NOMO-1 treated with dmso at 0.1 percent for 144 hours (cell line): ENCODE results near the gene XYLT2.
A peak's percentile ranks its signal among the peaks of the same experiment; 100 is the strongest.

Source experiments
- DNase-seq: peaks from one replicate; lab custom pipeline; 2025; ENCODE audit not compliant: unreplicated experiment; lab: John Stamatoyannopoulos, UW

Gene XYLT2

DNA sequence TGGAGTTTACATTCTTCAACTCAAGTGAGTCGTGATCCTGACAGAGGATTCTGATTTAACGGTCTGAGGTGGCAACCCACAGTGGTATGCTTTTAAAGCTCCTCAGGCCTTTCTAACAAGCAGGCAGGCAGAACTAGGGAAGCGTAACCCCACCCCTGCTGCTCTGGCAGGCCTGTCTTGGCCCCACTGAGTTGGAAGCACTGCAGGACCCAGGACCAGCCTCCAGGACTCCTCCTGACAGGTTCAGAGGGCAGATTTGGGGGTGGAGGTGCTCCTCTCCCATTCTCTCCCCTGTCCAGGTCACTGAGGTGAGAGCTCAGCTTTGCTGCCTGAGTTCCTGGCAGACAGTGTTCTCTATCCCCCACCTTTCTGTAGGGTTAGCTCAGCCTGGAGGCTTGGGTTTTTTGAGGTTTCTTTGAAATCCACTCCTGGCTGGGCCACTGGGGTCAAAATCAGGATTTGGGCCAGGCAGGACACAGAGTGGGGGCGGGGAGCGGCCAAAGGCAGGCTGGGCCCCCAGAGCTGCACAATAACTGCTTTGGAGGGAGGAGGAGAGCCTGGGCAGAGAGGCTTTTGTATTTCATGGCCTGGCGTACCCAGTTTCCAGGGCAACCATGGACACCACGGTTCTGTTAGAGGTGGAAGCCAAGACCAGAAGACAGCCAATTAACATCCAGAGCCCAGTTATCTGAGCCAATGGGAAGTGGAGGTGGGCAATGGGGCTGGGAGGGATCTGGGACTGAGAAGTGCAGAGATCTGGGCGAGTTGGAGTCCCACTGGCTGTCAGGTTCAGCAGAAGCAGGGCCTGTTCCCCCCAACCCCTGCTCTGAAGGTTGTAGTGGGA is 17.5 kb downstream of the XYLT2 start:
- DNase-seq = no peak

DNA sequence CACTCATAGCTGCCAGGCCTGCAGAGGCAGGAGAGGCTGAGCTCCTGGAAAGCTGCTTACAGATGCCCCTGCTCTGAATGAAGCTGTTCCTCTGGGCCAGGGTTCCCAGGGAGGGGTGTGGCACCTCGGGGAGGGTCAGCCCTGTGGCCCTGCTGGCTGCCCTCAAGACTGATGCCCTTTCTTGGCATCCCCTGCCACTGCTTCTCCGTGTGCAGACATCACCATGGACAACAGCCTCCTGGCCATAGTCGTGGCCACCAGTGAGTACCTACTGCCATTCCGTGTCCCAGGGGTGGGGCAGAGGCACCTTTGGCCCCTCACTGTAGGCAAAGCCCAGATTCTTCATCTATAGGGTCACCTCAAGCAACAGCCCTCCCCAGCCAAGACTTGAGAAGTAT is 18.1 kb downstream of the XYLT2 start:
- no peak for DNase-seq

DNA sequence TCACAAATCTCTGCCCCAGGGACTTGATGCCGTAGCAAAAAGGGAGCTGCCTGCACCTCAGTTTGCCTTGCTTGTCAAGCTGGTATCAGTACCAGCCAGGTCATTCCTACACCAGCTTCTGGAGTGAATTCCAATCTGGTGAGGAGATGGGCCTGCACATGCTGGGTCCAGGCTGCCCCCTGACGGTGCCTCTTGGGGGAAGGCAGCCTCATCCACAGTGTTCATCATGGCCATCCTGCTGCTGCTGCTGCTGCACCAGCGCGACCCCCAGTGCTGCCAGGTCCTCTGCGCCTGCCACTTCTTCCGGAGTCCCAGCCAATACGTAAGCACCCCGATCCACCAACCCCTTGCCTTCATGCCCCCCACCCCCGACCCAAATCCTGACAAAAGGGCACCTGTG is 18.8 kb downstream of the XYLT2 start:
- no peak for DNase-seq

DNA sequence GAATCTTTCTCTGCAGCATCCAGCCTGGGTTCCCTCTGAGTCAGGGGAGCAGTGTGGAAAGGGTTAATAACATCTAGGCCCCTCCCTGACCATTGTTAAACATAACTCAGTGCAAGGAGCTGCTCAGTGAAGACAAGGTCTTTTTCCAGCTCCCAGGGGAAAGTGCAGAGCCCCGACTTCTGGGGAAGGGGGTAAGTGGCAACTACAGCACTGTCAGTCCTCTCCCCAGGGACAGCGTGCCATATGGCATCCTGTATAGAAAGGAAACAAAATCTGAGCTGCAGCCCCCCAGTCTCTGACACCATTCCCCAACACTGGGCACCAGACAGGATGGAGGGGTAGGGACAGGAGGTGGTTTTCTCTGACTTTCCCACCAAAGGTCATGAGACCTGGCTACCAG is 19.2 kb downstream of the XYLT2 start:
- DNase-seq = no peak

DNA sequence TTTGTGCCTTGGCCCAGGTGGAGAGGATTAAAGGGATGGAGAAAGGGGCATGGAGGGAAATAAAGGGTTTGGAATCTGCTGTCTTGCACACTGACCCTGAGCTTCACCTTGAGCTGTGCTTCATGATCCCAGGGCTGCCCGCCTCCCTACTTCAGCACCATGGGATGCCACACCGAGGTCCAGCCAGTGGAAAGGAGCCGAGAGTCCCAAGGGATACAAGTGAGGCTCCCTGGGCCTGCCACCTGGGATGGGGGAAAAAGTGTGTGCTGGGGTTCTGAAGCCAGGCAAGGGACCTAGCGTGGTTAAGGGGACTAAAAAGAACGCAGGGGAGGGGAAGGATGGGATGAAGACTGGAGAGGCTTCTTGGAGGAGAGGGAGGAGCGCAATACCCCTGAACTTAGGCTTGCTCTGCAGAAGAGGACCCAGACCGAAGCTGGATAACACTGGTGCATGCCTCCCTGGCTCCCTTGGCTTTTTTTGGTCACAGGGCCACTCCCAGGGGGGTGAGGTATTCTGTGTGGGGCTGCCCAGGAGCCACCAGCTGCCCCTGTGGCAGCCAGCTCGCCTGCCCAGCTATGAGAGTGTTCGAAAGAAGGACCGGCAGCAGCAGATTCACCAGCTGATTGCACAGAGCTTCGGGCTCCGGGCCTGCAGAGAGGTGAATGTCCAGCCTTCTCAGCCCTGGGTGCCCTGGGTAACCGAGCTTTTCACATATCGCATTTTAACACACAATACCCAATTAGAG is 19.9 kb downstream of the XYLT2 start:
- no peak for DNase-seq

DNA sequence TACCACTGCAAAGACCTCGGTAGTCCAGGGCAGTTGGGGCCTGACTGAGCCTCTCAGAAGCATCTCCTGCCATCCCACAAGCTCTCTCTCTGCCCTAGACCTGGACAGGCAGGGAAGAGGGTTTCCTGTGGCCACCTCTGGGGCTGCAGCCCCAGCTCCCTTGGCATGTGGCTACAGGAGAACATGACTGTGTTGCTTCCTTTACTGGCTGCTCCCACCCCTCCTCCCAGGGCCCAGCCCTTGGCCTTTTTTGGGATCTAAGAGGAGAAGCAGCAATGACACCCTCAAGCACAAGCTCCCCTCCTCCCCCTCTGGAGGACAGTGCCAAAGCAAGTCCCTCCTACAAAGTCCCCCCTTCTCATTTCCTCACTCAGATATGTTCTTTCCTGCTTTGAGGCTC is 21.5 kb downstream of the XYLT2 start:
- DNase-seq = no peak

DNA sequence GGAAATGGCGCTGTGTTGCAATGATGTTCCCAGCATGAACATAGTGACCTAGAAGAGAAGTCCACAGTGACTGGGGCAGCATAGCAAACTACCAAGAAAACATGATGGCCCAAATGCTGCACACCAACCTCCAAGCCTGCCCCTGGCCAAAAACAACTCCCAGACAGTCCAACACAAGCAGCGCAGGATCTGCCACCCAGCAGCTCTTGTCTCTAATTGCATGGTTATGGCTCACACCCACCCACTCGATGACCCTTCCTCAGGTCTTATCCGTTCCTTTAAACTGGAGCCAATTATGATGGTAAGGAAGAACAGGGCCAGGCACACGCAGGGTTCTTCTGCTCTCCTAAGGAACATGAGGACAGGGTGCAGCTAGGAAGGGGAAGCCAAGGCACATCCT is 24.1 kb downstream of the XYLT2 start:
- no peak for DNase-seq

DNA sequence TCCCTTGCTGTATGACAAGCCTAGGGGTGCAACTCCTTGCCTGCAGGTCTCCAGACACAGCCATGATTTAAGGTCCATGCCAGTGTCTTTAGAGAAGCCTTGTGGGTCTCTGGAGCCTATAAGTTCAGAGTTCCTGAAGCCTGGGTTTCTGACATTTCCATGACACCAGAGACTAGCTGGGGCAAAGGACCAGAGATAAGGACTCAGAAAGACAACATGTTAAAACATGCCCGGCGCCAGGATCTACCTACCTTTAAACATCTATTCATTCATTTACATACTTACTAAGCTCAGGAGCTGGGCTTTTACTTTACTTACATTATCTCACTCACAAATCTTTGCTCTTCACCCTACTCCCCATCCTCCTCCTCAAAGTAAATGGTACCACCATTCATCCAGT is 25.6 kb downstream of the XYLT2 start:
- no peak for DNase-seq

DNA sequence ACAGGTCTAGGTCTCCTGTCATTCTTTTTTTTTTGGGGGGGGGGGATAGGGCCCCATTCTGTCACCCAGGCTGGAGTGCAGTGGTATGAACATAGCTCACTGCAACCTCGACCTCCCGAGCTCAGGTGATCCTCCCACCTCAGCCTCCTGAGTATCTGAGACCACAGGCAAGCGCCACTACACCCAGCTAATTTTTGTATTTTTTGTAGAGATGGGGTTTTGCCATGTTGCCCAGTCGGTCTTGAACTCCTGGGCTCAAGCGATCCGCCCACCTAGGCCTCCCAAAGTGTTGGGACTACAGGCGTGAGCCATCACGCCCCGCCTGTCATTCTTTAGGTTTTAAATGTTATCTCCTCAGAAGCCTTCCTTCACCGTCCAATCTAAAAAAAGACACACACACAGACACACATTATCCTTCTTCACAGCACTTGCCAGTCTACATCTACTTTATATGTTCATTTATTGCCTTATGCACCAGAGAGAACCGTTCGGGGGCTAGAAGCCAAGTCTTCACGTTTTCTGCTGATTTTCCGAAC is 26.4 kb downstream of the XYLT2 start:
- no peak for DNase-seq

DNA sequence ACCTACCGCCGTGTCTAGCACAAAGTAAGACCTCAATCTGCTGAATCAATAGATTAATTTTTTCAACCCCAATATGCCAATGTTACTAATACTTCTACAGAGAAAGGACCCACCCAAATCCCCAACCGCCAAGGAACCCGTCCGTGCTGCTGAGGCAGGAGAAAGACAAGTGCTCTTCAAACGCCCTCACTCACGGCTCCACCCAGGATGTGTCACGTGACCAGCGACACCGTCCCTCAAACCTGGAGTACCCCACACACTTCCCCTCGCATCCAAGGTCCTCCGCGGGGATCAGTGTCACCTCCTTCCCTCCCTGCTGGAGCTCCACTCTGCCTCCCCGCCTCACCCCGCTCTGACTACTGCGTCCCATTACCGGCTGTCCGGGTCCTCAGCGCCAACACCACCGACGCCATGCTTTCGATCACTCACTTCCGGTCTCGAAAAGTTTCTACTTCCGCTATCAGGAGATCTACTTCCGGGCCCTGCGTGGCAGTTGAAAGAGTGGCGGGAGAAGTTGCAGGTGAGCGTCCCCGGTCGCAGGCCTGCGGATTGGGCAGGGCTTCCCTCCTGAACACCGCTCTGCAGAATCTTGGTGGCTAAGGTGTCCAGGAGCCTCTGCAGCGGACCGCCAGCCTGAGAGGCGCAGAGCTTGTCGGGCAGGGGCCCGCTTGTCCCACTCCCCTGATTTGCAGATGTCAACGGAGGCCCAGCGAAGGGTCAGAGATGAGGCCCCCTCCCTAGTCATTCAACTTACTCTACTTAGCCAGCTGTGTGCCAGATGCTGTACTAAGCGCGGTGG is 27.0 kb downstream of the XYLT2 start, which contains the start of the genes EME1 and MRPL27:
Gene EME1, plus strand, starts transcription at position 472 of the 799 bp plus-strand sequence. CDS start 1,980 bp downstream, outside the sequence.
Gene MRPL27, minus strand, starts transcription at position 427 of the 799 bp plus-strand sequence. Its CDS starts 14 bp downstream, at position 413.
- peak; percentile 96 for DNase-seq

DNA sequence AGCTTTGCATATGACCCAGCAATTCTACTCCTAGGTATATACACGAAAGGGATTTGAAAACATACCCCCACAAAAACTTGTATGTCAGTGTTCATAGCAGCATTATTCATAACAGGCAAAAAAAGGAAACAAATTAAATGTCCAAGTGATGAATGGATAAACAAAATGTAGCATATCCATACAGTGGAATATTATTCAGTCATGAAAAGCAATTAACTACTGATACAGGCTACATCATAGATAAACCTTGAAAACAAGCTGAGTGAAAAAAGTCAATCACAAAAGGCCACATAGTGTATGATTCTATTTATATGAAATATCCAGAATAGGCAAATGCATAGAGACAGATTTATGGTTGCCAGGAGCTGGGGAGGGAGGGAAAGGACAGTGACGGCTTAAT is 27.8 kb downstream of the XYLT2 start:
- DNase-seq = no peak

DNA sequence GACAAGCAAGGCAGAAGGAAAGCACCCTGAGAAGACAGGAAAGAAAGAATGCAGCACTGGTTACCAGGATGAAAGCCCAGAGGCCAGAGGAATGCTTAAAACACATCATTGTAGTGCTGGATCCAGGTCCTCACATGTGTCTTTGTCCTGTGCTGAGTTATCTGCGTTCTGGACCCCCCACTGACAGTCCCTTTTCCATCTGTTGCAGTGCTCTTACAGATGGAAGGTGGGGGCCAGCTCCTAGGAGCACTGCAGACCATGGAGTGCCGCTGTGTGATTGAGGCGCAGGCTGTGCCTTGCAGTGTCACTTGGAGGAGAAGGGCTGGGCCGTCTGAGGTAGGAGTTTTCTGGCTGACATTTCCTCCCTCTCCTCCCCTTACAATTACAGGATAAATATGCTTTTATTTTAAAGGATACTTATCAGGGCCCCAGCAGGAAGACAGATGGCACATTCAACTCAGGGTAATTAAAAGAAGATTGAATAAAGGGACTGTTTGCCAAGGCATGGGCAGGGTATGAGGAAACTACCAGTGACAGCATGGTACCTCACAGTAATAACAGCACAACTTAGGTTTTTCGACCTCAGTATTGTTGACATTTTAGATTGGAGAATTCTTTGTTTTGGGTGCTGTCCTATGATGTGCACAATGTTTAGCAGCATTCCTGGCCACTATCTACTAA is 30.1 kb downstream of the XYLT2 start:
- DNase-seq = no peak

DNA sequence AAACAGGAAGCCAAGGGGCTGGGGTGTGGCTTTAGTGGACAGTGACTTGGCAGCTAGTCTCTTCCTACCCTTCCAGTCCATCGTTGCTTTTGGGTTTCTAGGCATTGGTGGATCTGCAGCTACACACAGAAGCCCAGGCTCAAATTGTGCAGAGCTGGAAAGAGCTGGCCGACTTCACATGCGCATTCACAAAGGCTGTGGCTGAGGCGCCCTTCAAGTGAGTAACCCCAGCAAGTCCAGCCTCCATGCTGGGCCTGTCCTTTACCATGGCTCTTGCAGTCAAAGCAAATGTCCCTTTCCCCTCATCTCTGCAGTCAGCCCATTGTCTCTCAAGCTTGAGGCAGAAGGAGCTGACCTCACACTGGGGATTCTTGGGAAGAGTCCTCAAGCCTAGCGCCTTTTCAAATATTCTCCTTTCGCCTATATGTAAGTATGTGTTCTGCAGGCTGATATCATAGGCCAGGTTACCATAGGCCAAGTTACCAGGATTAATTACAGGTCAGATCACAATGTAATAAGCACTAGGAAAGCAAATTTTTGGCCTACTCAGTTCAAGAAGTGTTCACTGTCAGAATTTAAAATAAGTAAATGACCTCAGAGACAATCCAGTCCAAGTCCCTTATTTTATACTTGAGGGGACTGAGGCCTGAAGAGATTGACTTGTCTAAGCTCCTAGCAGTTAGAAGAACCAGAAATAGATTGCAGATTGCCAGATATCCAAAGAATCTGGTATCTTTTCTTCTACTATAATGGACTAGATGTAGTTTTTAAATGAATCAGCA is 33.6 kb downstream of the XYLT2 start:
- no peak for DNase-seq

DNA sequence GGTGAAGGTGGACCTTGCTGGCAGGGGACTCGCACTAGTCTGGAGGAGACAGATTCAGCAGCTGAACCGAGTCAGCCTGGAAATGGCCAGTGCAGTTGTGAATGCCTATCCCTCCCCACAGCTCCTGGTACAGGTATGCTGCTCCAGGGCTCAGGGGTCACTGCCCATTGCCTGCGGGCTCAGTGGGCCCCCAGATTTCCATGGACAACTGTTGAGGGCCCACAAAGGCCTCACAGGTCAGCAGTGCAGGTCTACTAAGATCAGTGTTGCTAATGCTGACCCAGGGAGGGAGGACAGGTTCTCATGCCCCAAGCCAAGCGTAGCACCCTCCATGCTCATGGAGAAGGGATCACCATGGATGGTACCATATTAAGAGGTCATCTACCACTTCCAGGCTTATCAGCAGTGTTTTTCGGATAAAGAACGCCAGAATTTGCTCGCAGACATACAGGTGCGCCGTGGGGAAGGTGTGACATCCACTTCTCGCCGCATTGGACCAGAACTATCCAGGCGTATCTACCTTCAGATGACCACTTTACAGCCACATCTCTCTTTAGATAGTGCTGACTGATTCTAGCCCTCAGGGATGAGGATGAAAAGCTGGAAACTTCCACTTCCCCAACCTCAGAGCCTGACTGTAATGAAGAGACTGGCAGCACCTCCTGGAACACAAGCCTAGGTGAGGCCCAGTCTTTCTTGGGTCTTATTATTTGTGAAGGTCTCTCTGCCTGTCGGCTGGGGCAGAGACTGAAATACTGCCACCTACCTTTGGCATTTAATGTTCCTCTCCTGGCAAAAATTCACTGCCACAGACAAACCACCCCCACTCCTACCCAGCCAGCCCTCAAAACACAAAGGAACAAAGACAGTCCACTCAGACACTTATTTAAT is 34.7 kb downstream of the XYLT2 start:
- no peak for DNase-seq

DNA sequence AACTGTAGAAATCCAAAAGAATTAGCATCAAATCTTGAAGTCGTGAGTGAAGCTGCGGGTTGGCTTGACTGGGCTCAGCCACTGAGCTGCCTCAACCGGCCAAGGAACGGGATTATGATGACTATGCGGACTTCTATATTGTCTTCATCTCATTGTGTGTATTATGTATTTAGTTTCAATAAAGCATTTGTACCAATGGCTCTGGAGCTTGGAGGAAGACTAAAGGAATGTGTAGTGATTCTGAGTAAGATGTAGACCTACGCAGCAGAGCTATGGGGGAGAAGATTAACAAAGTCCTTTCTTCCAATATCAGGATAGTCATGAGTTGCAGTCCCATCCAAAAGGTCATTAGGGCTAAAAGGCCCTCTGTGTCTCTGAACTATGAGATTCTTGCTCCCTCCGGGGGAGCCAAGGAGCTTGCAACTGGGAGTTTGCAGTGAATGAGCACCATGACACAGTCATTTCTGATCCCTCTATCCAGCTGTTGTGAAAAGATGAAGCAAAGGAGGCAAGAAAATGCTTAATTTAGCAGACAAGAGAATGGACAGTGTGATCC is 35.4 kb downstream of the XYLT2 start:
- no peak for DNase-seq

DNA sequence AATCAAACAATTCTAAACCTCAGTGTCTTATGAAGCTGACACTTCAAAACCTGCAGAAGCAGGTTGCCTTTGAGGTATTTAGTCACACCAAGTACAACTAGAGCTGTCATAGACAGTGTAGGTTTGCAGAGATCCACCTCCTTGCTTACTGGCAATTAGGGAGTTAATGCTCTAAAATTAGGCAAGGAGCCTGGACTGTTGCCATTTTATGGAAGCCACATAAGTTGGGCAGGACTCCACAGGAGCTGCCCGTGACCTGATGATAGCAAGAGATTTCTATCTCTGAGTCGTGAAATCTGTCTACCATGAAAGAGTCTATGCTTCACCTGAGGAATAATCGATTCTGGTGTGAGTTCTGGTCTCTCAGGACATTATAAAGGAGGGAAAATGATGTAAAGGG is 36.0 kb downstream of the XYLT2 start:
- DNase-seq = no peak

DNA sequence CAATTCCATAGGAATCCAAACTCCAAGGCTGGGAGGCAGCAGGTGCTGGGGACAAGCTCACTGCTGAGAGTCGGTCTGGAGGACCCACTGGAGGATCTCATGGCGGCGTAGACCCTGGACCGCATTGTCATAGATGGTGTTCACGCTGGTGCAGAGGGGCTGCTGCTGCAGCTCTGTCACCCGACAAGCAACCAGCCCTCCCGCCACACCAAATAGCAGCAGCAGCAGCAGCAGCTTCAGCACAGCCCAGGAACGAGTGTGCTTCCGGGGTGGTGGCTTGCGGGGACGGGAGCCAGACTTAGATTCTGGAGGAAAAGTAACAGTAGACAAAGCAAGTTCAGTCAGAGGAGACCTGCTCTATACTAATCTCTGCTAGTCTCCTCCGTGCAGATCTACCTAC is 37.0 kb downstream of the XYLT2 start:
- DNase-seq = no peak

DNA sequence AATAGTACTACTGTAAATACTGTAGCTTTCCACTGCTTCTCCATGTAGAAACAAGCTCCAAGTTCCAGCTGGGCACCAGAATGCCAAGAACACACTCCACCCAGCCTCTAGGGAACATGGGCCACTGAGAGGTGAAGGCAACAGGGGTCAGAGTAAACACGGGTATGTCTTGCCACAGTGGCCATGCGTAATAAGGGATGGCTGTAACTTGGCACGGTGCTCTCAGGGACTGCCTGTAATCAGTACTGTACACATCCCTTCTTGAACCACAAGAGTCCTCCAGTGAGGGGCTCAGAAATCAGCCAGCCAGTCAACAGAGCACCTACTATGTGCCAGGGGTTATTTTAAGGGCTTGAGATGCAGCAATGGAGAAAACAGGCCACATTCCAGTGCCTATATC is 40.6 kb downstream of the XYLT2 start:
- DNase-seq = no peak

DNA sequence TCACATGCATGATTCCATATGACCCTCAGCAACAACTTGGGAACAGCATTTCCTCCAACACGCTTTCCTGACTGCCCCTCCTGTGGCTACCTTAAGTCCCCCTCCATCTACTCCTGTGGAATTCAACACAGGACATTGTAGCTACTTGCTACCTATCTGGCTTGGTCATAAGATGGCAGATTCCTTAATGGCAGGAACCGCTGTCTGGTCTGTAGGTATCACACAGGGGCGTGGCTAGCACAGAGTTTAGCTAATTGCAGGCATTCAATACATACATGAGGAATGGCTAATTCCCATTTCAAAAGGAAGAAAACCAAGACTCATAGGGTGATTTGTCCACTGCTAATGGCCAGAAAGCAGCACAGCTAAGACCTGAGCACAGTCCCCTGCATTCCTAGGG is 42.8 kb downstream of the XYLT2 start:
- no peak for DNase-seq
